Breast epithelium (tissue), 3 donors: ENCODE results near the gene LTBP4.

Experiments used
- CTCF ChIP-seq, 3 donors: fragments of 450-650 bp; IDR thresholded peaks; one replicate each; pipeline ENCODE4 v1.5.1; 2016 to 2017; ENCODE audit warnings: antibody characterized with exemption in 3 of 3, mild to moderate bottlenecking in 3 of 3, moderate library complexity in 3 of 3
- POLR2A ChIP-seq: fragments of 450-650 bp; IDR thresholded peaks from one replicate; pipeline ENCODE4 v1.6.1; 2016; ENCODE audit warnings: antibody characterized with exemption, mild to moderate bottlenecking, moderate library complexity
- POLR2AphosphoS5 ChIP-seq, 3 donors: sonication (generic); formaldehyde crosslinking; IDR thresholded peaks; one replicate each; pipeline ENCODE4 v1.6.1; 2017; ENCODE audit warnings: antibody characterized with exemption in 3 of 3

- TF ChIP-seq CTCF (IDR thresholded peaks at IDR 0.05) (no peak), POLR2AphosphoS5 (IDR thresholded peaks at IDR 0.05) (no peak), POLR2A (no peak)
These were observed 26.5 kb downstream of the LTBP4 start for GRCh38 chr19:40627486-40628279.
